ENCODE results near the gene ZBTB46.

DNA sequence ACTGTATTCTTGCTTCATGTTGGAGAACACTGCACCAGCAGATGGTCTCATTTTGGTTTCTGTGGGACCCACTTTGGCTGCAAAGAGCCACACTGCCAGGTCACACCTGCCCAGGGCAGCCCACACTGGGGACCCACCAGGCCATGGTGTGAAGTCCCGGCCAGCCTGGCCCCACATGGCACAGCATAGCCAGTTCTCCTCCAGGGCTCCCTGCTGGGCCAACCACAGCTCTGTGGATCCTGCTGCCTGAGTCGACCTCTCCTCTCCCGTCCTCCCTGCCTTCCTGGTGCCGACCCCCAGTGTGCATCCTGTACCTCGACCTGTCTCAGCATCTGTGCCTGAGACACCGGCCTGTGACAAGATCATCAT is 126.3 kb downstream of the ZBTB46 start:
- TF ChIP-seq ZNF629 (tag by site-specific recombination; IDR thresholded peaks at IDR 0.05) (no peak), ZNF311 (tag by site-specific recombination; IDR thresholded peaks at IDR 0.05; ENCODE audit: borderline replicate concordance) (no peak)
